Measurements from ENCODE around the gene FDX1. TPM values are rescaled to one million over a fixed set of nuclear protein-coding genes. Genes with fewer than 3 reads are reported as not detected.

The FDX1 gene
- total RNA-seq, 2 donors from 2014 or later, result 11.8 to 12.1 TPM

- no peak overlapping the region for H3K27ac ChIP-seq (ENCODE audit: low read depth, low read length)
- H3K36me3 ChIP-seq (ENCODE audit: control insufficient read depth, insufficient read depth, low read length), result no peaks in the 10 kb centered on the region
- no peak overlapping the region for H3K4me3 ChIP-seq (ENCODE audit: low read length)
- no peaks in the 10 kb centered on the region for H3K9me3 ChIP-seq (ENCODE audit: control insufficient read depth, low read length)
- TF ChIP-seq CTCF (conservative IDR thresholded peaks at IDR 0.05), result no peak
- H3K4me1 Mint-ChIP-seq, result peaks cover 2% of the 10 kb centered on the region
- WGBS, 2 experiments (ENCODE audit: insufficient coverage in 1 of 2, insufficient read length in 1 of 2), result 94 to 100% methylated on average over 1 to 2 of the region's 2 CpGs
- no peaks in the 10 kb centered on the region for H3K4me1 ChIP-seq (ENCODE audit: control insufficient read depth, insufficient read depth, low read length)
- H3K9ac ChIP-seq (ENCODE audit: extremely low read depth, low read length, poor library complexity, severe bottlenecking), result no peak overlapping the region
- no peak overlapping the region for H3K27ac Mint-ChIP-seq
- no peaks in the 10 kb centered on the region for H3K27me3 ChIP-seq (ENCODE audit: control insufficient read depth, insufficient read depth, low read length, poor library complexity, severe bottlenecking)
- no peaks in the 10 kb centered on the region for H3K36me3 Mint-ChIP-seq (ENCODE audit: low read depth)
- no peaks in the 10 kb centered on the region for H3K9me3 Mint-ChIP-seq
- H3K27me3 Mint-ChIP-seq (ENCODE audit: insufficient read depth), result no peaks in the 10 kb centered on the region
- no peak for DNase-seq
- H3K4me3 Mint-ChIP-seq, result no peak overlapping the region
Observed at GRCh38 chr11:110470716-110471115, 41.0 kb downstream of the FDX1 start.

GRCh38 chr11:110471371-110471770 is 41.6 kb downstream of the FDX1 start:
- H3K27ac Mint-ChIP-seq, result no peak overlapping the region

GRCh38 chr11:110472858-110473257 is 43.1 kb downstream of the FDX1 start:
- Histone ChIP-seq H3K27ac (ENCODE audit: low read depth, low read length) (no peak overlapping the region), H3K4me1 (ENCODE audit: control insufficient read depth, insufficient read depth, low read length) (no peaks in the 10 kb centered on the region), H3K27me3 (ENCODE audit: control insufficient read depth, insufficient read depth, low read length, poor library complexity, severe bottlenecking) (no peaks in the 10 kb centered on the region), H3K9me3 (ENCODE audit: control insufficient read depth, low read length) (no peaks in the 10 kb centered on the region), H3K36me3 (ENCODE audit: control insufficient read depth, insufficient read depth, low read length) (no peaks in the 10 kb centered on the region), H3K9ac (ENCODE audit: extremely low read depth, low read length, poor library complexity, severe bottlenecking) (no peak overlapping the region), H3K4me3 (ENCODE audit: low read length) (no peak overlapping the region)
- Mint-ChIP-seq H3K36me3 (ENCODE audit: low read depth) (no peaks in the 10 kb centered on the region), H3K4me1 (peaks cover 3% of the 10 kb centered on the region), H3K27ac (no peak overlapping the region), H3K27me3 (ENCODE audit: insufficient read depth) (no peaks in the 10 kb centered on the region), H3K9me3 (no peaks in the 10 kb centered on the region), H3K4me3 (no peak overlapping the region)
- 92 to 100% methylated on average over 1 of the region's 1 CpG for WGBS, 2 experiments (ENCODE audit: insufficient coverage in 1 of 2, insufficient read length in 1 of 2)
- TF ChIP-seq CTCF (conservative IDR thresholded peaks at IDR 0.05), result no peak
- DNase-seq, result no peak

More at GRCh38 chr11:110471371-110471770, 41.6 kb downstream of the FDX1 start:
- WGBS, 2 experiments (ENCODE audit: insufficient coverage in 1 of 2, insufficient read length in 1 of 2), result 78% methylated on average over 1 of the region's 1 CpG; no CpG with 5 or more reads in 1 of the 2 experiments
- no peak for DNase-seq
- H3K4me3 Mint-ChIP-seq, result no peak overlapping the region
- H3K36me3 ChIP-seq (ENCODE audit: control insufficient read depth, insufficient read depth, low read length), result no peaks in the 10 kb centered on the region
- H3K9ac ChIP-seq (ENCODE audit: extremely low read depth, low read length, poor library complexity, severe bottlenecking), result no peak overlapping the region
- no peaks in the 10 kb centered on the region for H3K9me3 ChIP-seq (ENCODE audit: control insufficient read depth, low read length)
- TF ChIP-seq CTCF (conservative IDR thresholded peaks at IDR 0.05), result no peak
- H3K27ac ChIP-seq (ENCODE audit: low read depth, low read length), result no peak overlapping the region
- no peaks in the 10 kb centered on the region for H3K9me3 Mint-ChIP-seq
- no peaks in the 10 kb centered on the region for H3K27me3 Mint-ChIP-seq (ENCODE audit: insufficient read depth)
- H3K4me1 Mint-ChIP-seq, result peaks cover 2% of the 10 kb centered on the region
- H3K4me1 ChIP-seq (ENCODE audit: control insufficient read depth, insufficient read depth, low read length), result no peaks in the 10 kb centered on the region
- no peak overlapping the region for H3K4me3 ChIP-seq (ENCODE audit: low read length)
- no peaks in the 10 kb centered on the region for H3K36me3 Mint-ChIP-seq (ENCODE audit: low read depth)
- H3K27me3 ChIP-seq (ENCODE audit: control insufficient read depth, insufficient read depth, low read length, poor library complexity, severe bottlenecking), result no peaks in the 10 kb centered on the region

Data from endodermal cell (in vitro differentiated cells).